ENCODE results near the gene ZMYND11.
"Not testable (repeated sequence)": the region's sequence is repeated elsewhere in the genome, so short reads cannot be mapped to it uniquely, and the experiment has no call there.

Gene ZMYND11

GRCh38 chr10:251982-252582 is 116.8 kb downstream of the ZMYND11 start:
- Histone ChIP-seq H3K18ac (ENCODE audit: low read length) (no peak overlapping the region), H3K9me3 (ENCODE audit: insufficient read depth, low read depth, low read length) (no peaks in the 10 kb centered on the region), H4K91ac (ENCODE audit: low read depth, low read length) (no peak overlapping the region), H3K79me2 (ENCODE audit: control insufficient read depth, insufficient read depth, low read length, poor library complexity) (no peaks in the 10 kb centered on the region), H3K4me3 (ENCODE audit: low read depth, low read length) (no peak overlapping the region), H3K4me1 (ENCODE audit: control insufficient read depth in 1 of 2, insufficient read depth in 2 of 2, low read length in 2 of 2) (no peaks in the 10 kb centered on the region), H2BK12ac (ENCODE audit: low read length) (no peak overlapping the region), H3K14ac (ENCODE audit: low read length) (no peak overlapping the region), H3K36me3 (ENCODE audit: control insufficient read depth in 1 of 2, insufficient read depth in 2 of 2, low read length in 2 of 2) (peaks cover 14 to 29% of the 10 kb centered on the region in 2 experiments), H3K27ac (ENCODE audit: low read depth, low read length) (no peak overlapping the region), H2BK120ac (ENCODE audit: insufficient read depth, low read length, poor library complexity) (no peak overlapping the region), H2AFZ (ENCODE audit: insufficient read depth, low read length, poor library complexity) (no peak overlapping the region), H2BK5ac (ENCODE audit: low read depth, low read length, poor library complexity) (no peak overlapping the region), H3K4me2 (ENCODE audit: low read length) (no peak overlapping the region), H3K9ac (ENCODE audit: low read length) (no peak overlapping the region), H3K23ac (ENCODE audit: low read length) (no peak overlapping the region), H4K12ac (ENCODE audit: low read depth, low read length) (peak overlapping the region; percentile 72), H3K4ac (ENCODE audit: low read depth, low read length) (no peak overlapping the region), H3K79me1 (ENCODE audit: low read length) (no peaks in the 10 kb centered on the region), H4K8ac (ENCODE audit: low read depth, low read length) (no peak overlapping the region), H2AK5ac (ENCODE audit: low read length) (no peak overlapping the region), H3K27me3 (ENCODE audit: insufficient read depth, low read length) (no peaks in the 10 kb centered on the region)
- no peak for DNase-seq
- WGBS (ENCODE audit: extremely low coverage, insufficient coverage, insufficient read length), result no CpG with 5 or more reads among the region's 13 CpGs

GRCh38 chr10:260819-261429 is 125.7 kb downstream of the ZMYND11 start:
- no peaks in the 10 kb centered on the region for H3K4me1 ChIP-seq (ENCODE audit: control insufficient read depth in 1 of 2, insufficient read depth in 2 of 2, low read length in 2 of 2)
- H2AK5ac ChIP-seq (ENCODE audit: low read length), result no peak overlapping the region
- H2BK12ac ChIP-seq (ENCODE audit: low read length), result no peak overlapping the region
- H4K12ac ChIP-seq (ENCODE audit: low read depth, low read length), result no peak overlapping the region
- H3K4me3 ChIP-seq (ENCODE audit: low read depth, low read length), result no peak overlapping the region
- H3K9ac ChIP-seq (ENCODE audit: low read length), result no peak overlapping the region
- no peak overlapping the region for H3K23ac ChIP-seq (ENCODE audit: low read length)
- no peak overlapping the region for H2AFZ ChIP-seq (ENCODE audit: insufficient read depth, low read length, poor library complexity)
- H2BK120ac ChIP-seq (ENCODE audit: insufficient read depth, low read length, poor library complexity), result no peak overlapping the region
- no peak overlapping the region for H2BK5ac ChIP-seq (ENCODE audit: low read depth, low read length, poor library complexity)
- H4K8ac ChIP-seq (ENCODE audit: low read depth, low read length), result no peak overlapping the region
- no peak overlapping the region for H3K4me2 ChIP-seq (ENCODE audit: low read length)
- H3K79me1 ChIP-seq (ENCODE audit: low read length), result no peaks in the 10 kb centered on the region
- WGBS (ENCODE audit: extremely low coverage, insufficient coverage, insufficient read length), result no CpG with 5 or more reads among the region's 15 CpGs
- no peak overlapping the region for H3K27ac ChIP-seq (ENCODE audit: low read depth, low read length)
- H3K79me2 ChIP-seq (ENCODE audit: control insufficient read depth, insufficient read depth, low read length, poor library complexity), result no peaks in the 10 kb centered on the region
- H4K91ac ChIP-seq (ENCODE audit: low read depth, low read length), result no peak overlapping the region
- H3K36me3 ChIP-seq (ENCODE audit: control insufficient read depth in 1 of 2, insufficient read depth in 2 of 2, low read length in 2 of 2), result no peaks in the 10 kb centered on the region
- no peaks in the 10 kb centered on the region for H3K27me3 ChIP-seq (ENCODE audit: insufficient read depth, low read length)
- no peak overlapping the region for H3K18ac ChIP-seq (ENCODE audit: low read length)
- H3K14ac ChIP-seq (ENCODE audit: low read length), result no peak overlapping the region
- H3K4ac ChIP-seq (ENCODE audit: low read depth, low read length), result no peak overlapping the region
- H3K9me3 ChIP-seq (ENCODE audit: insufficient read depth, low read depth, low read length), result no peaks in the 10 kb centered on the region
- no peak for DNase-seq

GRCh38 chr10:264160-265073 is 129.2 kb downstream of the ZMYND11 start:
- not testable (repeated sequence) for H2AK5ac ChIP-seq (ENCODE audit: low read length); H3K79me1 ChIP-seq (ENCODE audit: low read length); H2BK120ac ChIP-seq (ENCODE audit: insufficient read depth, low read length, poor library complexity); H3K36me3 ChIP-seq (ENCODE audit: control insufficient read depth in 1 of 2, insufficient read depth in 2 of 2, low read length in 2 of 2); H4K91ac ChIP-seq (ENCODE audit: low read depth, low read length); H4K8ac ChIP-seq (ENCODE audit: low read depth, low read length); H3K9ac ChIP-seq (ENCODE audit: low read length); H4K12ac ChIP-seq (ENCODE audit: low read depth, low read length); H3K18ac ChIP-seq (ENCODE audit: low read length); H3K79me2 ChIP-seq (ENCODE audit: control insufficient read depth, insufficient read depth, low read length, poor library complexity); H2AFZ ChIP-seq (ENCODE audit: insufficient read depth, low read length, poor library complexity); H3K4ac ChIP-seq (ENCODE audit: low read depth, low read length); H2BK5ac ChIP-seq (ENCODE audit: low read depth, low read length, poor library complexity); H3K27ac ChIP-seq (ENCODE audit: low read depth, low read length); H3K9me3 ChIP-seq (ENCODE audit: insufficient read depth, low read depth, low read length); H3K14ac ChIP-seq (ENCODE audit: low read length); H3K4me1 ChIP-seq (ENCODE audit: control insufficient read depth in 1 of 2, insufficient read depth in 2 of 2, low read length in 2 of 2); H2BK12ac ChIP-seq (ENCODE audit: low read length); H3K4me3 ChIP-seq (ENCODE audit: low read depth, low read length); H3K4me2 ChIP-seq (ENCODE audit: low read length); H3K23ac ChIP-seq (ENCODE audit: low read length); H3K27me3 ChIP-seq (ENCODE audit: insufficient read depth, low read length)
- DNase-seq, result peak; percentile 71 to 79
- WGBS (ENCODE audit: extremely low coverage, insufficient coverage, insufficient read length), result no CpG with 5 or more reads among the region's 11 CpGs

GRCh38 chr10:265074-265440 is 129.8 kb downstream of the ZMYND11 start:
- WGBS (ENCODE audit: extremely low coverage, insufficient coverage, insufficient read length), result no CpG with 5 or more reads among the region's 6 CpGs
- not testable (repeated sequence) for H2AK5ac ChIP-seq (ENCODE audit: low read length); H3K27ac ChIP-seq (ENCODE audit: low read depth, low read length); H3K4me2 ChIP-seq (ENCODE audit: low read length); H3K79me1 ChIP-seq (ENCODE audit: low read length); H3K14ac ChIP-seq (ENCODE audit: low read length); H4K12ac ChIP-seq (ENCODE audit: low read depth, low read length); H3K23ac ChIP-seq (ENCODE audit: low read length); H2BK5ac ChIP-seq (ENCODE audit: low read depth, low read length, poor library complexity); H4K91ac ChIP-seq (ENCODE audit: low read depth, low read length); H3K4me1 ChIP-seq (ENCODE audit: control insufficient read depth in 1 of 2, insufficient read depth in 2 of 2, low read length in 2 of 2); H2BK120ac ChIP-seq (ENCODE audit: insufficient read depth, low read length, poor library complexity); H3K9me3 ChIP-seq (ENCODE audit: insufficient read depth, low read depth, low read length); H3K36me3 ChIP-seq (ENCODE audit: control insufficient read depth in 1 of 2, insufficient read depth in 2 of 2, low read length in 2 of 2); H3K18ac ChIP-seq (ENCODE audit: low read length); H2BK12ac ChIP-seq (ENCODE audit: low read length); H3K4me3 ChIP-seq (ENCODE audit: low read depth, low read length); H3K27me3 ChIP-seq (ENCODE audit: insufficient read depth, low read length); H3K9ac ChIP-seq (ENCODE audit: low read length); H4K8ac ChIP-seq (ENCODE audit: low read depth, low read length); H3K79me2 ChIP-seq (ENCODE audit: control insufficient read depth, insufficient read depth, low read length, poor library complexity); H2AFZ ChIP-seq (ENCODE audit: insufficient read depth, low read length, poor library complexity); H3K4ac ChIP-seq (ENCODE audit: low read depth, low read length)
- peak; percentile 38 to 53 for DNase-seq
